Chondrocyte (in vitro differentiated cells): ENCODE results near the gene STAU1. TPM values are rescaled to one million over a fixed set of nuclear protein-coding genes. Genes with fewer than 3 reads are reported as not detected.

ENCODE experiments used
- DNase-seq: peaks from one replicate; pipeline ENCODE4 v3.0.0; 2021; ENCODE audit warnings: mixed read lengths, low spot score
- H3K27ac Mint-ChIP-seq: one replicate; pipeline ENCODE4 v1.8.0; 2021; ENCODE audit warnings: mild to moderate bottlenecking, moderate library complexity, mixed read lengths; ENCODE audit not compliant: unreplicated experiment
- H3K27me3 Mint-ChIP-seq: 2 replicates; pipeline ENCODE4 v1.8.0; 2021; ENCODE audit warnings: low read depth, mixed read lengths
- H3K36me3 Mint-ChIP-seq: 2 replicates; pipeline ENCODE4 v1.8.0; 2021; ENCODE audit warnings: low read depth, mixed read lengths
- H3K4me1 Mint-ChIP-seq: 2 replicates; pipeline ENCODE4 v1.8.0; 2021; ENCODE audit warnings: low read depth, mild to moderate bottlenecking, mixed read lengths
- H3K4me3 Mint-ChIP-seq: one replicate; pipeline ENCODE4 v1.8.0; 2021; ENCODE audit warnings: mild to moderate bottlenecking, moderate library complexity, mixed read lengths; ENCODE audit not compliant: unreplicated experiment
- H3K9me3 Mint-ChIP-seq: 2 replicates; pipeline ENCODE4 v1.8.0; 2021; ENCODE audit warnings: low read depth, mixed read lengths
- CTCF ChIP-seq: fragments of 200-600 bp; sonication (generic); IDR thresholded peaks from 2 replicates; pipeline ENCODE4 v1.5.0; 2021; ENCODE audit warnings: antibody characterized with exemption, mild to moderate bottlenecking, moderate library complexity
- total RNA-seq: library from RNA; stranded (reverse); gene quantifications from 3 replicates; pipeline ENCODE4 v1.2.1, GENCODE V29; 2021

STAU1 gene
- total RNA-seq, 1 donor from 2014 or later: 77.2 TPM

GRCh38 chr20:49156481-49156880 lies 31.7 kb downstream of the STAU1 start:
- Mint-ChIP-seq H3K4me1 (peaks cover 8% of the 10 kb centered on the region), H3K4me3 (no peak overlapping the region), H3K27ac (no peak overlapping the region), H3K9me3 (no peaks in the 10 kb centered on the region), H3K27me3 (no peaks in the 10 kb centered on the region), H3K36me3 (peaks cover 3% of the 10 kb centered on the region)
- DNase-seq: no peak
- TF ChIP-seq CTCF: no peak

GRCh38 chr20:49151436-49151835 lies 36.7 kb downstream of the STAU1 start:
- no peak overlapping the region for H3K4me3 Mint-ChIP-seq
- H3K27ac Mint-ChIP-seq: no peak overlapping the region
- DNase-seq: no peak
- peaks cover 9% of the 10 kb centered on the region for H3K4me1 Mint-ChIP-seq
- no peak for TF ChIP-seq CTCF
- no peaks in the 10 kb centered on the region for H3K27me3 Mint-ChIP-seq
- H3K9me3 Mint-ChIP-seq: no peaks in the 10 kb centered on the region
- H3K36me3 Mint-ChIP-seq: peaks cover 10% of the 10 kb centered on the region

- TF ChIP-seq CTCF: no peak
Measured at GRCh38 chr20:49149281-49150045, 38.7 kb downstream of the STAU1 start.

GRCh38 chr20:49148601-49149000 lies 39.5 kb downstream of the STAU1 start:
- Mint-ChIP-seq H3K27ac (no peak overlapping the region), H3K4me3 (no peak overlapping the region), H3K27me3 (no peaks in the 10 kb centered on the region), H3K36me3 (peaks cover 10% of the 10 kb centered on the region), H3K9me3 (no peaks in the 10 kb centered on the region), H3K4me1 (peaks cover 3% of the 10 kb centered on the region)
- TF ChIP-seq CTCF: no peak
- no peak for DNase-seq

More at GRCh38 chr20:49149281-49150045, 38.7 kb downstream of the STAU1 start:
- Mint-ChIP-seq H3K27ac (no peak overlapping the region), H3K4me1 (peaks cover 3% of the 10 kb centered on the region), H3K4me3 (no peak overlapping the region), H3K9me3 (no peaks in the 10 kb centered on the region), H3K36me3 (peaks cover 10% of the 10 kb centered on the region), H3K27me3 (no peaks in the 10 kb centered on the region)
- DNase-seq: no peak

- Mint-ChIP-seq H3K27ac (no peak overlapping the region), H3K9me3 (no peaks in the 10 kb centered on the region), H3K36me3 (peaks cover 13% of the 10 kb centered on the region), H3K4me3 (no peak overlapping the region), H3K4me1 (peaks cover 3% of the 10 kb centered on the region), H3K27me3 (no peaks in the 10 kb centered on the region)
- TF ChIP-seq CTCF: no peak
- no peak for DNase-seq
Measured at GRCh38 chr20:49147296-49147695, 40.8 kb downstream of the STAU1 start.
